Activated CD4-positive, CD25-positive, alpha-beta regulatory T cell treated with anti-CD3 and anti-CD28 coated beads, Interleukin-2, amount 50 U/mL, for 24 hours (primary cell): ENCODE data around the gene DOK6.

Experiments
- ATAC-seq, 2 donors: fragments of 150-1000 bp; cut with Tn5 transposase; one replicate each; pipeline ENCODE4 v1.10.0; 2021; ENCODE audit warnings: mild to moderate bottlenecking in 1 of 2, moderate library complexity in 1 of 2

The DOK6 gene

GRCh38 chr18:69557282-69557681 is 156.6 kb downstream of the DOK6 start:
- no peak for ATAC-seq

- no peak for ATAC-seq
Observed at GRCh38 chr18:69558052-69558451, 157.4 kb downstream of the DOK6 start.

DNA sequence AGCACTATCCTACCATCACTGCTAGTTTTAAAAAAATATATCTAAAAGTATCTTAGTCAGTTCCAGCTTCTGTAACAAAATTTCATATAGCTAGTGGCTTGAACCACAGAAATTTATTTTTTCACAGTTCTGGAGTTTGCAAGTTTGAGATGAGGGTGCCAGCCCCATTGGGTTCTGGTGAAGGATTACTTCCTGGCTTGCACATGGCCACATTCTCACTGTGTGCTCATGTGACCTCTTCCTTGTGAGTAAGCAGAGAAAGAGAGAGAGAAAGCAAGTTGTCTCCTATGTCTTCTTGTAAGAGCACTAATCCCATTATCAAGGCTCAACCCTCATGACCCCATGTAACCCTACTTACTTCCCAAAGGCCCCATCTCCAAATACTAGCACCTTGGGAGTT is 158.9 kb downstream of the DOK6 start:
- ATAC-seq: no peak

- ATAC-seq: no peak
Observed at GRCh38 chr18:69564602-69565001, 163.9 kb downstream of the DOK6 start.

- no peak for ATAC-seq
Observed at GRCh38 chr18:69567813-69568488, 167.3 kb downstream of the DOK6 start.

GRCh38 chr18:69569133-69569532 is 168.4 kb downstream of the DOK6 start:
- ATAC-seq: no peak

- no peak for ATAC-seq
Observed at GRCh38 chr18:69574401-69574800, 173.7 kb downstream of the DOK6 start.

DNA sequence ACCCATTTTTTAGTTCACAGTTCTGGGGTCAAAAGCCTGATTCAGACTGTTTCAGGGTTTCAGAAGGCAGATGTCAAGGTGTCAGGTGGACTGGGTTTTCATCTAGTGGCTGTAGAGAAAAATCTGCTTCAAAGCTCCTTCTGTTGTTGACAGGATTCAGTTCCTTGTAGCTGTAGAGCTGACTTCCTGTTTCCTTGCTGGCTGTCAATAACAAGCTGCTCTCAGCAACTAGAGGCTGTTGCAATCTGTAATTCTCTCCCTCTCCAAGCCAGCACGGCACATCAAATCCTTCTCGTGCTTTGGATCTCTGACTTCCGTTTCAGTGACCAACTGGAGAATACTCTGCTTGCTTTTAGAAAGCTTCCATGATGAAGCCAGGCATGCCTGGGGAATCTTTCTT is 179.4 kb downstream of the DOK6 start:
- no peak for ATAC-seq

DNA sequence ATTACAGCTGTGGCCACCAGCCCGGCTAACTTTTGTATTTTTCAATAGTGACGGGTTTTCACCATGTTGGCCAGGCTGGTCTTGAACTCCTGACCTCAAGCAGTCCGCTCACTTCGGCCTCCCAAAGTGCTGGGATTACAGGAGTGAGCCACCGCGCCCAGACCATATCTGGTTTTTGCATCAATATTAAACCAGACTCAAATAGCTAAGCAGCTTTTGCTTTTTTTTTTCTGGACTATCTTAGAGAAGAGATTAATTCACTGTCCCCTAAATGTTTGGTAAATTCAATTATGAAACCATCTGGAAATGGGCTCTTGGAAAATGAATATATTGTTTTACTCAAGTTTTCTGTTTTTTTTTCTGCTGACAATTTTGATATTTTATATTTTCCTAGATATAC is 183.7 kb downstream of the DOK6 start:
- ATAC-seq: no peak

GRCh38 chr18:69585696-69586095 is 185.0 kb downstream of the DOK6 start:
- no peak for ATAC-seq

- no peak for ATAC-seq
Observed at GRCh38 chr18:69586537-69586936, 185.8 kb downstream of the DOK6 start.

GRCh38 chr18:69588301-69588700 is 187.6 kb downstream of the DOK6 start:
- ATAC-seq: no peak

- no peak for ATAC-seq
Observed at GRCh38 chr18:69590150-69590549, 189.5 kb downstream of the DOK6 start.

GRCh38 chr18:69596345-69596744 is 195.7 kb downstream of the DOK6 start:
- no peak for ATAC-seq

DNA sequence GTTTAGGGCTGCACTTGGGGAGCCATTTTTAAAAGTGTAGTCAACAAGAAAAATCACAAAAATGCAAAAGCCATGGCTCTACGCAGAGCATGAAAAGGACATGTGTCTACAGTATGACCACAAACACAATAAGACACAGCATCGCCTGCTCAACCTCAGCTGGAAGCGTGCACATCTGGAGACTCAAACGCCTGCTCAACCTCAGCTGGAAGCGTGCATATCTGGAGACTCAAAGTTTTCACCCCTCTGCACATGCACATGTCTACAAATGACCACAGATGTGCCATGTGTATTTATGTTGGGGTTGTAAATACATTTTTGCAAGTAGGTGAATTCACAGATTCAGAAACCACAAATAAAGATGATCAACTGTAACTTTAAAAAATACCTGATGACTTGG is 196.9 kb downstream of the DOK6 start:
- no peak for ATAC-seq

GRCh38 chr18:69599377-69599776 is 198.7 kb downstream of the DOK6 start:
- ATAC-seq: no peak

DNA sequence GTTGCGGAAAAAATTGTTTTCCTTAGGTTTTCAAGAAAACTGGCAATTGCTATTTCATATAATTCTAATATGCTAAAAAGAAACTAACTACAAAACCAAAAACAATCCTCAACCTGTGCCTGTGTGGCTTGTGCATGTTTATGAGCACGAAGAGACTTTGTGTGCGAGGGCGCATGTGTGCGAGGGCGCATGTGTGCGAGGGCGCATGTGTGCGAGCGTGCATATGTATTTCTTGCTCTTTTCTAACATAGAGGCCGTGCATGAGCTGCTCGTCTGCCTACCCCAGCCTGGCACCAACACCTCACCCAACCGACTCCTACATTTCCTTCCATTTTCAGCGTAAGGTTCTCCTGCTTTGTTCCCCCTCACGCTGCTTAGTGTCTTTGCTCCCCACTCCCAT is 211.6 kb downstream of the DOK6 start:
- no peak for ATAC-seq

DNA sequence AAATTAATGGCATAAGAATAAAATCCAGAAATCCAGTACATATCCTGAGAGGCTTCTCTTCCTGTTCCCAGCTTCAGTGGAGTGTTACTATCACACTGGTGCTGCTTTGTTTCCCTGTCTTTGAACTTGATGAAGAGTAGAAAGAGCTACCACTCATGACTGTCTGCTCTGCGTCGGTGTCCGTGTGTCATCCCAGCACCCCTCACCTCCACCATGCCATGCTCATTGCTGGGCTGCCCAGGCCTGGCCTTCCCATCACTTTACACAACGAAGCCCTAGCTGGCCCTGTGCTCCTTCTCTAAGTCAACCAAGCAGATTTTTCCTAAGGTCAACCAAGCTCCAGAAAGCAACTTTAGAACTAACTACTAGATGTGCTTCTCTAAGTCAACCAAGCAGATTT is 215.4 kb downstream of the DOK6 start:
- no peak for ATAC-seq

- no peak for ATAC-seq
Observed at GRCh38 chr18:69617408-69617807, 216.7 kb downstream of the DOK6 start.

- ATAC-seq: no peak
Observed at GRCh38 chr18:69617888-69618287, 217.2 kb downstream of the DOK6 start.

GRCh38 chr18:69622184-69622583 is 221.5 kb downstream of the DOK6 start:
- no peak for ATAC-seq

DNA sequence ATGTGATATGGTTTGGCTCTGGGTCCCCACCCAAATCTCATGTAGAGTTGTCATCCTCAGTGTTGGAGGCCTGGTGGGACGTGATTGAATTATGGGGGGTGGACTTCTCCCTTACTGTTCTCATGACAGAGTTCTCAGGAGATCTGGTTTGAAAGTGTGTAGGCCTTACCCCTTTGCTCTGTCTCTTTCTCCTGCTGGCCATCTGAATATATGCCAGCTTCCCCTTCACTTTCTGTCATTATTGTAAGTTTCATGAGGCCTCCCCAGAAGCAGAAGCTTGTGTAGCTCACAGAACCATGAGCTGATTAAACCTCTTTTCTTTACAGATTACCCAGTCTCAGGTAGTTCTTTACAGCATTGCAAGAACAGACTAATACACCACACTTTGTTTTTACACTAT is 222.3 kb downstream of the DOK6 start:
- no peak for ATAC-seq

DNA sequence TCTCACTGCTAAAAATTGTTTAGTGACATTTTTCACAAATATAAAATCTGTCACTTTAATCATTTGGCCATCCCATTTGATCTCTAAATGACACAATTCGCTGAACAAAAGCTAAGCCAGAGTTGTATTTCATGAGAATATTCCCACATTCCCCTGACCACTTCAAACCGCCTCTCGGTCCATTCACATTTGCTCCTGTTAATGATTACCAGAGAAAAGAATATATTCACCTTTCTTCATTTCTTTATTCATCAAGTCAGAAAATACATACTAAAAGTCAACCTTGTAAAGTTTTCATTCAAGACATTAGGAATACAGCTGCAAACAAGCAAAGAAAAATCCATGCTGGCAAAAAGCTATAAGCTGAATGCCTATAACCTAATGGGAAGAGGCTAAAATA is 225.5 kb downstream of the DOK6 start:
- no peak for ATAC-seq

DNA sequence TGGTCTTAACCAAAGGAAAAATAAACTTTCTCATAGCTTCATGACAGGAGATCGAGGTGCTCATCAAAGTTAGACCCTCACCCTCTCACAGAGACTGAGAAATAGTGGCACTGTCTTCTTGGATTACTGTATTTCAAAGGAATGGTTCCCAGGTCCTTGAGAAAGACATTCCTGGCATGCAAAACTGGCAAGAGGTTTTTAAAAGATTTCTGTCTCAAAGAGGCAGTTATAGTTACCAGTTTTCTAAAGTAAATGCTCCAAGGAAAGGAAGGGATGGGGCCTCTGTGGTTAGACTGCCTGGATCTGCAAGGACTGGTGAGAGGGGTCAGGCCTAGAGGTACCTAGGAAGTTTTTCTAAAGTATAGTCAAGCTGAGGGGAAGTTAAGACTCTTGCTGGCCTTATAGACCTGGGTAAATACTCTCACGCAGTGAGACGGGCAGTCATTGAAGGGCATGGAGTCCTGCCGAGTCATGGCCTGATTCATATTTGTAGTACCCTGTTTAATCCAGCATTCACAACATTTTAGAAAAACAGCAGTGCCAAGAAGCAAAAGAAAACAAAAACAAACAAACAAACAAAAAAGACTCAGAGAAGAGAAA is 226.1 kb downstream of the DOK6 start:
- ATAC-seq: no peak

- ATAC-seq: no peak
Observed at GRCh38 chr18:69628774-69629359, 228.2 kb downstream of the DOK6 start.
